Mesendoderm (in vitro differentiated cells): Measurements from ENCODE around the gene MID1.

Source experiments
- DNase-seq: peaks from one replicate; pipeline ENCODE4 v3.0.0; 2013
- H2AK5ac ChIP-seq: 2 replicates; pipeline ENCODE4 v1.6.1; 2013; ENCODE audit warnings: low read length, inconsistent platforms
- H2BK120ac ChIP-seq: 2 replicates; pipeline ENCODE4 v1.6.1; 2013; ENCODE audit warnings: low read depth, mild to moderate bottlenecking, low read length, moderate library complexity, mixed read lengths
- H2BK15ac ChIP-seq: replicated peaks from 2 replicates; pipeline ENCODE4 v1.6.1; 2013; ENCODE audit warnings: low read depth, mild to moderate bottlenecking, moderate library complexity
- H2BK5ac ChIP-seq: 2 replicates; pipeline ENCODE4 v1.6.1; 2013; ENCODE audit warnings: low read length, inconsistent platforms
- H3K18ac ChIP-seq: 2 replicates; pipeline ENCODE4 v1.6.1; 2013; ENCODE audit warnings: mild to moderate bottlenecking, low read length, mixed read lengths
- H3K23ac ChIP-seq: one replicate; pipeline ENCODE4 v1.6.1; 2013; ENCODE audit warnings: low read length
- H3K27ac ChIP-seq: 2 replicates; pipeline ENCODE4 v1.5.1; 2013; ENCODE audit warnings: low read depth, mild to moderate bottlenecking, inconsistent platforms, low read length, moderate library complexity
- H3K27me3 ChIP-seq: 2 replicates; pipeline ENCODE4 v1.6.1; 2013; ENCODE audit warnings: low read length, control low read depth, mild to moderate bottlenecking, inconsistent platforms; ENCODE audit not compliant: insufficient read depth, poor library complexity
- H3K36me3 ChIP-seq: 2 replicates; pipeline ENCODE4 v1.6.1; 2013; ENCODE audit warnings: low read length, inconsistent platforms; ENCODE audit not compliant: control insufficient read depth, insufficient read depth
- H3K4ac ChIP-seq: one replicate; pipeline ENCODE4 v1.6.1; 2013; ENCODE audit warnings: low read depth, mild to moderate bottlenecking, low read length, moderate library complexity
- H3K4me1 ChIP-seq: 2 replicates; pipeline ENCODE4 v1.6.1; 2013; ENCODE audit warnings: low read depth, low read length, inconsistent platforms; ENCODE audit not compliant: control insufficient read depth
- H3K4me2 ChIP-seq: 2 replicates; pipeline ENCODE4 v1.6.1; 2013; ENCODE audit warnings: low read length
- H3K4me3 ChIP-seq: 2 replicates; pipeline ENCODE4 v1.5.1; 2013; ENCODE audit warnings: mild to moderate bottlenecking, low read length
- H3K56ac ChIP-seq: one replicate; pipeline ENCODE4 v1.6.1; 2013; ENCODE audit warnings: low read length
- H3K79me1 ChIP-seq: 2 replicates; pipeline ENCODE4 v1.6.1; 2013; ENCODE audit warnings: low read length, inconsistent platforms
- H3K79me2 ChIP-seq: 2 replicates; pipeline ENCODE4 v1.6.1; 2013; ENCODE audit warnings: mild to moderate bottlenecking, low read length; ENCODE audit not compliant: control insufficient read depth, insufficient read depth
- H3K9ac ChIP-seq: 2 replicates; pipeline ENCODE4 v1.6.1; 2013; ENCODE audit warnings: low read length, inconsistent platforms
- H4K5ac ChIP-seq: one replicate; pipeline ENCODE4 v1.6.1; 2013; ENCODE audit warnings: low read length
- H4K8ac ChIP-seq: one replicate; pipeline ENCODE4 v1.6.1; 2013; ENCODE audit warnings: low read depth, mild to moderate bottlenecking, control low read depth, low read length, moderate library complexity
- WGBS: extraction: QIAGEN DNeasy Blood & Tissue Kit; methylation state at CpG from one replicate; pipeline ENCODE4 v1.1.7; 2013; ENCODE audit warnings: low lambda C conversion rate, missing lambda C conversion rate; ENCODE audit not compliant: insufficient coverage; ENCODE audit errors: extremely low coverage; 5-methylcytosine and 5-hydroxymethylcytosine counted together

Gene MID1

DNA sequence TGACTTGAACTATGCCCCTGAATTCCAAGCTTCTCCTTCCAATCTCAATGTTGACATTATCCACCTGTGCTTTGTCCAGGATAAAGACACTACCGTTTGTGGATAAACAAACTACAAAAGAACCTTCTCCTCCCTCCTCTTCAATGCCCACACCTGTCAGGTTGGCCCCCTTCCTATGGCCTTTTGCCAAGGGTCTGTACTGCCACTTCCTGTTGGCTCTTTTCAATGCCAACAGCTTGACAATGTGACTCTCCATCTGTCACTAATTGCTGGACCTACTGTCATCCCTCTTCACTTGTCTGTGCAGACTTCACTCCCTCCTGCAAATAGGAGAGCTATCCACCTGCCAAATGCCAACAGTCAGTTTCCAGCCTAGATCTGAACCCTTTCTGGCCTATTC is 35.8 kb upstream of the MID1 start:
- H3K27ac ChIP-seq, result no peak overlapping the region
- no peaks in the 10 kb centered on the region for H3K4me1 ChIP-seq
- no peak overlapping the region for H4K8ac ChIP-seq
- no peak overlapping the region for H3K18ac ChIP-seq
- no peaks in the 10 kb centered on the region for H3K79me2 ChIP-seq
- no peak overlapping the region for H2BK120ac ChIP-seq
- H2AK5ac ChIP-seq, result no peak overlapping the region
- H2BK5ac ChIP-seq, result no peak overlapping the region
- H3K27me3 ChIP-seq, result no peaks in the 10 kb centered on the region
- H3K79me1 ChIP-seq, result no peaks in the 10 kb centered on the region
- H3K4me2 ChIP-seq, result no peak overlapping the region
- no peak overlapping the region for H4K5ac ChIP-seq
- no peak overlapping the region for H2BK15ac ChIP-seq
- no CpG with 5 or more reads among the region's 1 CpG for WGBS
- H3K4ac ChIP-seq, result no peak overlapping the region
- H3K36me3 ChIP-seq, result no peaks in the 10 kb centered on the region
- H3K56ac ChIP-seq, result no peak overlapping the region
- no peak overlapping the region for H3K23ac ChIP-seq
- H3K4me3 ChIP-seq, result no peak overlapping the region
- no peak overlapping the region for H3K9ac ChIP-seq
- no peak for DNase-seq

DNA sequence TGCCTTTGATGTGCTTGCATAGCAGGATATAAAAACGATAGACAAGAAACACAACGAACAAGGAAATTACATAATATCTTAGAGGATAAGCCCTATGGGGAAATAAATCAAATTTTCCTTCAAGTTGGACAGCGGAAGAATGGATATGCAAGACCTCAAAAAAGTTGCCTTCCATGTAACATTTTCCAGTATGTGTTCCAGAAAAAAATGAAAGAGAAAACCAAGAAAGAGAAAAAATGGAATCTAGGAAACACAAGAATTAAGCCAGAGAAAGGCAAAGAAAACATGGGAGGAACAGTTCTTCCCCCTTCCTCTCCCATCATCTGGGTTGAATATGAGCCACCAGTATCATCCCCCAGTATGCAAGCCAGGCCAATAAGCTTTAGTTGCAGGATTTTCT is 34.6 kb upstream of the MID1 start:
- Histone ChIP-seq H4K8ac (no peak overlapping the region), H3K79me2 (no peaks in the 10 kb centered on the region), H2AK5ac (no peak overlapping the region), H3K9ac (no peak overlapping the region), H3K79me1 (no peaks in the 10 kb centered on the region), H3K27me3 (no peaks in the 10 kb centered on the region), H3K56ac (no peak overlapping the region), H3K4me3 (no peak overlapping the region), H4K5ac (no peak overlapping the region), H2BK120ac (no peak overlapping the region), H3K4ac (no peak overlapping the region), H3K23ac (no peak overlapping the region), H3K27ac (no peak overlapping the region), H2BK15ac (no peak overlapping the region), H3K18ac (no peak overlapping the region), H2BK5ac (no peak overlapping the region), H3K4me2 (no peak overlapping the region), H3K36me3 (no peaks in the 10 kb centered on the region), H3K4me1 (no peaks in the 10 kb centered on the region)
- no peak for DNase-seq
- no CpG with 5 or more reads among the region's 3 CpGs for WGBS

DNA sequence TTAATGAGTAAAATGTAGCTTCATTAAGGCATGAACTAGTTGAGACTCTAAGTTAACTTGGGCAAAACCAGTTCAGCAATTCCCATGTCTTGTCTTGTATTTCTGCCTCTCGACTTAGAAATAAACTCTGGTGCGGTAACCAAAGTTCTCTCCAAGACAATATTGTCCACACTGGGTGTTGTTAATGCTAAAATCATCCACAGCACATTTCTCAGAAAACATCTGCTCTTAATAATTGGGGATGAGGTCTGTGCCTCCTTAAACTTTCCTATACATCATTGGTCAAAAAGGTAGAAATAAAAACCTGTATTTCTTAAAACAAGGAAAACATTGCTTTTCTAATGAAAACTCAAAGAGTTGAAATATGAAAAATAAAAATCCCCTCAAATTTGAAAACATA is 32.9 kb upstream of the MID1 start:
- H3K18ac ChIP-seq, result no peak overlapping the region
- H4K5ac ChIP-seq, result no peak overlapping the region
- no peaks in the 10 kb centered on the region for H3K36me3 ChIP-seq
- H2BK15ac ChIP-seq, result no peak overlapping the region
- no peak overlapping the region for H3K27ac ChIP-seq
- no peak overlapping the region for H2BK5ac ChIP-seq
- H2AK5ac ChIP-seq, result no peak overlapping the region
- H4K8ac ChIP-seq, result no peak overlapping the region
- no peaks in the 10 kb centered on the region for H3K27me3 ChIP-seq
- WGBS, result no CpG with 5 or more reads among the region's 2 CpGs
- H3K56ac ChIP-seq, result no peak overlapping the region
- no peak for DNase-seq
- H3K79me1 ChIP-seq, result no peaks in the 10 kb centered on the region
- H3K23ac ChIP-seq, result no peak overlapping the region
- no peak overlapping the region for H2BK120ac ChIP-seq
- no peak overlapping the region for H3K4me2 ChIP-seq
- H3K4me1 ChIP-seq, result no peaks in the 10 kb centered on the region
- no peaks in the 10 kb centered on the region for H3K79me2 ChIP-seq
- H3K9ac ChIP-seq, result no peak overlapping the region
- no peak overlapping the region for H3K4me3 ChIP-seq
- no peak overlapping the region for H3K4ac ChIP-seq

DNA sequence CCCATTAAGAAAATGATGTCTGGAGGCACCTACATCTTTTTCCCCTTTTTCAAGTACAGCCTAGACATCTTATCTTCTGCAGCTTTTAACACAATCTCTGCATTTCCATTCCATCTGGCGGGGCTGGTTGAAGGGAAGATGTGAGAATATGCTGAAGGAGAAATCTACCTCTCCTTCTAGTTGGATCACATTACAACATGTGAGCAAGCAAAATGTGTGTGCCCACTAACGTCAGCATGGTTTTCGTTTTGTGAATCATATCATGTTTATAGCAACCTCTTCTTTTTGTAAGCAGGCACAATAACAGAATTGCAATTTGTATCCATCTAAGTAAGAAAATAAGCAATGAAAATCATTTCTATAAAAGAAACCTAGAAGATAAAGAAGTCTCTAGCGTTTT is 28.9 kb upstream of the MID1 start:
- no peak overlapping the region for H3K4ac ChIP-seq
- H4K5ac ChIP-seq, result no peak overlapping the region
- no peaks in the 10 kb centered on the region for H3K4me1 ChIP-seq
- H3K79me2 ChIP-seq, result no peaks in the 10 kb centered on the region
- H2BK15ac ChIP-seq, result no peak overlapping the region
- no peak overlapping the region for H3K9ac ChIP-seq
- no peak overlapping the region for H3K4me3 ChIP-seq
- no peak overlapping the region for H4K8ac ChIP-seq
- no peak overlapping the region for H2AK5ac ChIP-seq
- H3K56ac ChIP-seq, result no peak overlapping the region
- no peak overlapping the region for H2BK5ac ChIP-seq
- H3K27ac ChIP-seq, result no peak overlapping the region
- H3K18ac ChIP-seq, result no peak overlapping the region
- H3K27me3 ChIP-seq, result no peaks in the 10 kb centered on the region
- no CpG with 5 or more reads among the region's 4 CpGs for whole genome bisulfite sequencing
- DNase-seq, result peak; percentile 16
- H3K36me3 ChIP-seq, result no peaks in the 10 kb centered on the region
- H2BK120ac ChIP-seq, result no peak overlapping the region
- H3K4me2 ChIP-seq, result no peak overlapping the region
- H3K79me1 ChIP-seq, result no peaks in the 10 kb centered on the region
- H3K23ac ChIP-seq, result no peak overlapping the region

DNA sequence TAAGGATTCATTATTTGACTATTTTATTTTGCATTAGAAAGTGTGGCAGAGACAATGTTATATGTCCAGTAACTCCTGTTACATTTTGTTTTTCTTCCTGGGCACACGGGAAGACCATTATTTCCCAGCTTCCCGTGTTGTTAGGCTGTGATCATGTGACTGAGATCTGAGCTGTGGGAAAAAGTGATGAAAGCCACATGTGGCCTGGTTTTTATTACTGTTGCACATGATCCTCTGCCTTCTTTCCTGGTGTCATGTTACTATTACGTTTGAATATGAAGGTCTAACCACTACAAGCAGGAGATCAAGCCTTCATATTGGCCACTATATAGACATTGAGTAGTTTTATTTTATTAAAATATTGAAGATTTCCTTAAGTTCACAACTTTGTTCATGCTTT is 28.2 kb upstream of the MID1 start:
- no peak overlapping the region for H3K23ac ChIP-seq
- no peak overlapping the region for H2BK5ac ChIP-seq
- H2AK5ac ChIP-seq, result no peak overlapping the region
- no peak overlapping the region for H4K8ac ChIP-seq
- no peaks in the 10 kb centered on the region for H3K36me3 ChIP-seq
- no peak overlapping the region for H2BK120ac ChIP-seq
- no peak overlapping the region for H3K9ac ChIP-seq
- no peak overlapping the region for H3K18ac ChIP-seq
- H3K27me3 ChIP-seq, result no peaks in the 10 kb centered on the region
- no CpG with 5 or more reads among the region's 3 CpGs for WGBS
- H3K4me2 ChIP-seq, result no peak overlapping the region
- no peaks in the 10 kb centered on the region for H3K4me1 ChIP-seq
- no peak overlapping the region for H3K4ac ChIP-seq
- H2BK15ac ChIP-seq, result no peak overlapping the region
- H3K56ac ChIP-seq, result no peak overlapping the region
- no peaks in the 10 kb centered on the region for H3K79me1 ChIP-seq
- DNase-seq, result no peak
- H3K4me3 ChIP-seq, result no peak overlapping the region
- no peak overlapping the region for H4K5ac ChIP-seq
- H3K27ac ChIP-seq, result no peak overlapping the region
- H3K79me2 ChIP-seq, result no peaks in the 10 kb centered on the region

DNA sequence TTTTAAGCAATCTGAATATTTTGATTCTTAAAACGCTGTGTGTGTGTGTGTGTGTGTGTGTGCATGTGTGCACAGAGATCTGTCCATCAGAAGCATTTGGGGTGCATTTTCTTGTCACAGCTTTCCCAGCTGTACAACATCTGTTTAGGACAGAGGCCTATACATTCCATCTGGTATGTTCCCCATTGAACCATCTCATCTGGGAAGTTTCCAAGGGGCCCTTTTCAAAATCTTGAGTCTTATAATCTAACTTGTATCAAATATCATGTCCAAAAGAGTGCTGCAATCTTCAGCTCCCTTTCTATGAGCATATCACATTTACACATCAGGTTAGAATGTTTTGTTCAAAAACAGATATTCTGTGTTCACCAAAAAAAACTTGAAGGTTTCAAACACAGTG is 16.5 kb upstream of the MID1 start:
- Histone ChIP-seq H3K4me3 (no peak overlapping the region), H3K27me3 (no peaks in the 10 kb centered on the region), H2BK15ac (no peak overlapping the region), H3K79me2 (no peaks in the 10 kb centered on the region), H2BK5ac (no peak overlapping the region), H2AK5ac (no peak overlapping the region), H3K4ac (no peak overlapping the region), H4K8ac (no peak overlapping the region), H3K4me1 (no peaks in the 10 kb centered on the region), H3K4me2 (no peak overlapping the region), H2BK120ac (no peak overlapping the region), H4K5ac (no peak overlapping the region), H3K9ac (no peak overlapping the region), H3K36me3 (no peaks in the 10 kb centered on the region), H3K27ac (no peak overlapping the region), H3K79me1 (no peaks in the 10 kb centered on the region), H3K56ac (no peak overlapping the region), H3K18ac (no peak overlapping the region), H3K23ac (no peak overlapping the region)
- DNase-seq, result no peak
- WGBS, result no CpG with 5 or more reads among the region's 1 CpG
